Measurements from ENCODE around the gene KCNMA1.

DNA sequence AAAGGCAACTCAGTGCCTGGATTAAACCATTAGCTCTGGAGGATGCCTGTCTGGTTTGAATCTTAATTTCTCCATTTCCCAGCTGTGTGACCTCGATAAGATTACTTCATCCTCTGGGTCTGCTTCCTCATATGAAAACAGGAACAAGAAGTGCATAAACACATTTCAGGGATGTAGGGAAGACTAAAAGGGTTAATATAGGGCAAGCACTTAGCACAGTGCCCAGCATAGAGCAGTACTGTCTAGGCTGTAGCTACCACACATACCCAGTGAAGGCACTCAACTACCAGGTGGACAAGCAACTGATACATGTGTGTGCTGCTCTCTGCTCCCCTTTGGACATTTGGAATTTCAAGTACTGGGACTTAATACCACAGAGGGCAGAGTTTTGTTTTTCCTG is 85.4 kb downstream of the KCNMA1 start:
- TF ChIP-seq, protein P1, sequence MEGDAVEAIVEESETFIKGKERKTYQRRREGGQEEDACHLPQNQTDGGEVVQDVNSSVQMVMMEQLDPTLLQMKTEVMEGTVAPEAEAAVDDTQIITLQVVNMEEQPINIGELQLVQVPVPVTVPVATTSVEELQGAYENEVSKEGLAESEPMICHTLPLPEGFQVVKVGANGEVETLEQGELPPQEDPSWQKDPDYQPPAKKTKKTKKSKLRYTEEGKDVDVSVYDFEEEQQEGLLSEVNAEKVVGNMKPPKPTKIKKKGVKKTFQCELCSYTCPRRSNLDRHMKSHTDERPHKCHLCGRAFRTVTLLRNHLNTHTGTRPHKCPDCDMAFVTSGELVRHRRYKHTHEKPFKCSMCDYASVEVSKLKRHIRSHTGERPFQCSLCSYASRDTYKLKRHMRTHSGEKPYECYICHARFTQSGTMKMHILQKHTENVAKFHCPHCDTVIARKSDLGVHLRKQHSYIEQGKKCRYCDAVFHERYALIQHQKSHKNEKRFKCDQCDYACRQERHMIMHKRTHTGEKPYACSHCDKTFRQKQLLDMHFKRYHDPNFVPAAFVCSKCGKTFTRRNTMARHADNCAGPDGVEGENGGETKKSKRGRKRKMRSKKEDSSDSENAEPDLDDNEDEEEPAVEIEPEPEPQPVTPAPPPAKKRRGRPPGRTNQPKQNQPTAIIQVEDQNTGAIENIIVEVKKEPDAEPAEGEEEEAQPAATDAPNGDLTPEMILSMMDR (IDR thresholded peaks at IDR 0.05; ENCODE audit: low read depth, low read length): no peak
- no peak for TF ChIP-seq POLR2A (IDR thresholded peaks at IDR 0.05; ENCODE audit: extremely low read depth, insufficient read length)
- no peak for TF ChIP-seq MYC (IDR thresholded peaks at IDR 0.05; ENCODE audit: low read depth, low read length)
- TF ChIP-seq, protein P2, sequence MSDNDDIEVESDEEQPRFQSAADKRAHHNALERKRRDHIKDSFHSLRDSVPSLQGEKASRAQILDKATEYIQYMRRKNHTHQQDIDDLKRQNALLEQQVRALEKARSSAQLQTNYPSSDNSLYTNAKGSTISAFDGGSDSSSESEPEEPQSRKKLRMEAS (IDR thresholded peaks at IDR 0.05; ENCODE audit: low read depth, low read length): no peak

Measured in NB4 (cell line).